Effector memory CD8-positive, alpha-beta T cell (primary cell): ENCODE measurements around the gene PTGS2.

Experiments used
- ATAC-seq: fragments of 150-1000 bp; cut with Tn5 transposase; replicated peaks from 2 replicates; pipeline ENCODE4 v1.10.0; 2021; ENCODE audit warnings: mild to moderate bottlenecking, moderate library complexity
- DNase-seq, 3 experiments: peaks; one replicate each; pipeline ENCODE4 v3.0.0; 2021
- H3K27ac Mint-ChIP-seq, 2 donors: one replicate each; pipeline ENCODE4 v1.8.0; 2022; ENCODE audit warnings: mild to moderate bottlenecking in 2 of 2, mixed read lengths in 2 of 2, moderate library complexity in 2 of 2
- H3K27me3 Mint-ChIP-seq, 2 donors: one replicate each; pipeline ENCODE4 v1.8.0; 2022; ENCODE audit warnings: mixed read lengths in 2 of 2
- H3K36me3 Mint-ChIP-seq: one replicate; pipeline ENCODE4 v1.8.0; 2022; ENCODE audit warnings: mild to moderate bottlenecking, moderate library complexity, mixed read lengths; ENCODE audit not compliant: insufficient read depth
- H3K4me1 Mint-ChIP-seq, 2 donors: one replicate each; pipeline ENCODE4 v1.8.0; 2022; ENCODE audit warnings: low read depth in 2 of 2, mixed read lengths in 2 of 2
- H3K4me3 Mint-ChIP-seq, 2 donors: one replicate each; pipeline ENCODE4 v1.8.0; 2022; ENCODE audit warnings: mild to moderate bottlenecking in 2 of 2, mixed read lengths in 2 of 2, moderate library complexity in 2 of 2
- H3K9me3 Mint-ChIP-seq, 2 donors: one replicate each; pipeline ENCODE4 v1.8.0; 2022; ENCODE audit warnings: mixed read lengths in 2 of 2

The PTGS2 gene

DNA sequence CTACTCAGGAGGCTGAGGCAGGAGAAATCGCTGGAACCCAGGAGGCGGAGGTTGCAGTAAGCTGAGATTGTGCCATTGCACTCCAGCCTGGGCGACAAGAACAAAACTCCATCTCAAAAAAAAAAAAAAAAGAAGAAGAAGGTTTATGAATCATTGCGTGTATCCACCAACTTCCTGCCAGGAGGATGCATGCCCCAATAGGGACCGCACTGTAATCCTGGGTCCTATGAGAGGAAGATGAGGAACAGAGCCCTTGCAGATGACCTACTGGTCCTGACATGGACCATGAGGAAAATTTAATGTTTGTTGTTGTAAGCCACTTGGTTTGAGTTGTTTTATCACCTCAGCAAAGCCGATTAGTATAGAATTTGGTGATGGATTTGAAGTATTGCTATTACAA lies 56.7 kb downstream of the PTGS2 start:
- Mint-ChIP-seq H3K9me3 (no peaks in the 10 kb centered on the region), H3K27ac (no peak overlapping the region), H3K36me3 (no peaks in the 10 kb centered on the region), H3K4me1 (peaks cover 3 to 7% of the 10 kb centered on the region in 2 donors), H3K4me3 (no peak overlapping the region), H3K27me3 (no peaks in the 10 kb centered on the region)
- ATAC-seq (no peak), DNase-seq (no peak)
